ENCODE data around the gene TLCD3B. TPM values are rescaled to one million over a fixed set of nuclear protein-coding genes. Genes with fewer than 3 reads are reported as not detected.

The TLCD3B gene
- total and polyA plus RNA-seq, 2 donors from 2014 or later, result not detected

DNA sequence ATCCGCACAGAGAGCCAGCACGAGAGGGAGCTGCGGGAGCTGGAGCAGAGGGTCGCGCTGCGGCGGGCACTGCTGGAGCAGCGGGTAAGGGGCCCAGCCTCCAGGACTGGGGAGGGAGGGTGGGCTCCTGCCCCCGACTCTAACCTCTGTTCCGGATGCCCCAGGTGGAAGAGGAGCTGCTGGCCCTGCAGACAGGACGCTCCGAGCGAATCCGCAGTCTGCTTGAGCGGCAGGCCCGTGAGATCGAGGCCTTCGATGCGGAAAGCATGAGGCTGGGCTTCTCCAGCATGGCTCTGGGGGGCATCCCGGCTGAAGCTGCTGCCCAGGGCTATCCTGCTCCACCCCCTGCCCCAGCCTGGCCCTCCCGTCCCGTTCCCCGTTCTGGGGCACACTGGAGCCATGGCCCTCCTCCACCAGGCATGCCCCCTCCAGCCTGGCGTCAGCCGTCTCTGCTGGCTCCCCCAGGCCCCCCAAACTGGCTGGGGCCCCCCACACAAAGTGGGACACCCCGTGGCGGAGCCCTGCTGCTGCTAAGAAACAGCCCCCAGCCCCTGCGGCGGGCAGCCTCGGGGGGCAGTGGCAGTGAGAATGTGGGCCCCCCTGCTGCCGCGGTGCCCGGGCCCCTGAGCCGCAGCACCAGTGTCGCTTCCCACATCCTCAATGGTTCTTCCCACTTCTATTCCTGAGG, 40.0 kb downstream of the TLCD3B start:
- DNase-seq (peak in 1 of 5 donors; percentile 72), FAIRE-seq (no peak)
- Histone ChIP-seq H3K27ac (ENCODE audit: low read depth in 2 of 2, low read length in 2 of 2) (no peak overlapping the region), H3K9ac (ENCODE audit: low read length in 3 of 3) (no peak overlapping the region), H3K36me3 (ENCODE audit: control insufficient read depth in 2 of 3, insufficient read depth in 3 of 3, low read length in 3 of 3) (peaks cover 0 to 31% (median 23%) of the 10 kb centered on the region in 3 donors), H3K9me3 (ENCODE audit: control insufficient read depth in 2 of 3, insufficient read depth in 1 of 3, low read length in 3 of 3) (no peaks in the 10 kb centered on the region), H3K4me1 (ENCODE audit: control insufficient read depth in 2 of 3, insufficient read depth in 2 of 3, low read depth in 1 of 3, low read length in 3 of 3) (peaks cover 0 to 10% (median 9%) of the 10 kb centered on the region in 3 donors), H3K27me3 (ENCODE audit: control insufficient read depth, insufficient read depth, low read length) (no peaks in the 10 kb centered on the region), H3K4me3 (ENCODE audit: low read length in 3 of 3) (no peak overlapping the region)
- intact Hi-C loops (cut with DNase I), result no loop called here
- no peak for TF ChIP-seq CTCF (IDR thresholded peaks at IDR 0.05; ENCODE audit: borderline replicate concordance, extremely low read depth, insufficient read depth)

DNA sequence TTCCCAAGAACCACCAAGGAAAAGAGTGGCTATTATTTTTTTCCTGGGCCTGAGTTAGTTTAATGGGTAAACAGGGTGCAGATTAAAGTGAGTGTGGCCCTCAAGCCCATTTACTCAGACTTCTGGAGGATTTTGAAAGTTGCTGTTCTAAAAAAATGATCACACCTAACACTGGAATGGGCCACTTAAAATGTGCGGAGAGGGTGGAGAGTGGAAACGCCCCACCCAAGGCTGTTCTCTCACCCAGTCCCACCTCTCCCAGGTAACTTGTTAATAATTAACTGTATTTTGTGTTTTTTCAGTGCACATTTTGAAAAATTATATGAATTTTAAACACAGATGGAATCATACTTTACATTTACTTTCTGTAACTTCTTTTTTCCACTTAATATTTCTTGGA, 41.0 kb downstream of the TLCD3B start:
- no peaks in the 10 kb centered on the region for H3K27me3 ChIP-seq (ENCODE audit: control insufficient read depth, insufficient read depth, low read length)
- H3K4me3 ChIP-seq (ENCODE audit: low read length in 3 of 3), result no peak overlapping the region
- no peak for TF ChIP-seq CTCF (IDR thresholded peaks at IDR 0.05; ENCODE audit: borderline replicate concordance, extremely low read depth, insufficient read depth)
- DNase-seq, result no peak
- intact Hi-C loops (cut with DNase I), result no loop called here
- no peak for FAIRE-seq
- no peaks in the 10 kb centered on the region for H3K9me3 ChIP-seq (ENCODE audit: control insufficient read depth in 2 of 3, insufficient read depth in 1 of 3, low read length in 3 of 3)
- H3K27ac ChIP-seq (ENCODE audit: low read depth in 2 of 2, low read length in 2 of 2), result no peak overlapping the region
- peaks cover 0 to 41% (median 33%) of the 10 kb centered on the region in 3 donors for H3K36me3 ChIP-seq (ENCODE audit: control insufficient read depth in 2 of 3, insufficient read depth in 3 of 3, low read length in 3 of 3)
- H3K9ac ChIP-seq (ENCODE audit: low read length in 3 of 3), result no peak overlapping the region
- H3K4me1 ChIP-seq (ENCODE audit: control insufficient read depth in 2 of 3, insufficient read depth in 2 of 3, low read depth in 1 of 3, low read length in 3 of 3), result peaks cover 0 to 9% (median 9%) of the 10 kb centered on the region in 3 donors

GRCh38 chr16:29989111-29989858, 41.8 kb downstream of the TLCD3B start:
- H3K4me1 ChIP-seq (ENCODE audit: control insufficient read depth in 2 of 3, insufficient read depth in 2 of 3, low read depth in 1 of 3, low read length in 3 of 3), result peaks cover 0 to 4% (median 2%) of the 10 kb centered on the region in 3 donors
- no peak overlapping the region for H3K9ac ChIP-seq (ENCODE audit: low read length in 3 of 3)
- no peaks in the 10 kb centered on the region for H3K27me3 ChIP-seq (ENCODE audit: control insufficient read depth, insufficient read depth, low read length)
- intact Hi-C loops (cut with DNase I), result no loop called here
- DNase-seq (no peak), FAIRE-seq (no peak)
- no peak overlapping the region for H3K27ac ChIP-seq (ENCODE audit: low read depth in 2 of 2, low read length in 2 of 2)
- TF ChIP-seq CTCF (IDR thresholded peaks at IDR 0.05; ENCODE audit: borderline replicate concordance, extremely low read depth, insufficient read depth), result no peak
- H3K36me3 ChIP-seq (ENCODE audit: control insufficient read depth in 2 of 3, insufficient read depth in 3 of 3, low read length in 3 of 3), result peaks cover 0 to 49% (median 40%) of the 10 kb centered on the region in 3 donors
- H3K4me3 ChIP-seq (ENCODE audit: low read length in 3 of 3), result no peak overlapping the region
- H3K9me3 ChIP-seq (ENCODE audit: control insufficient read depth in 2 of 3, insufficient read depth in 1 of 3, low read length in 3 of 3), result no peaks in the 10 kb centered on the region

Measured in kidney (tissue), 14 donors.